Measurements from ENCODE around the gene ATP2A1. TPM values are rescaled to one million over a fixed set of nuclear protein-coding genes. Genes with fewer than 3 reads are reported as not detected.

Gene ATP2A1
- total and polyA plus RNA-seq, 2 experiments from 2014 or later, result 0.13 to 2.3 TPM

DNA sequence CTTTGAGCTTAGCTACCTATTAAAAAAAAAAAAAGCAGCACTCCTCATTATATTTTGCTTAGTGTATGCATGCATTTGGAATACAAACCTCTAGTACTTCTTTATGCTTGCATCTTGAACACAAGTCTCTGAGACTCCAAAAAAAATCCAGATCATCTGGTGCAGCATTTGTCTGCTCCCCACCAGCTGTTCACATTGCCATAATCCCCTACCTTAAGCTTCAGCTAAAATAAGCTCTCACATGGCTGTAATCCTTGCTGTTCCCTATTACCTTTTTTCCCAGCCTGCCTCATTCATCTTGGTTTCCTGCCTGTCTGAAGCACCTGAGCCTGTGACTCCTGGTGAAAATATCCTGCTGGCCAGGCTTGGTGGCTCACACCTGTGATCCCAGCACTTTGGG, 65.0 kb downstream of the ATP2A1 start:
- H3K4me1 ChIP-seq (ENCODE audit: insufficient read depth), result no peaks in the 10 kb centered on the region
- TF ChIP-seq EZH2 (IDR thresholded peaks at IDR 0.05; ENCODE audit: borderline replicate concordance) (no peak), EZH2phosphoT487 (IDR thresholded peaks at IDR 0.05; ENCODE audit: low read depth, severe bottlenecking, unreplicated experiment) (no peak)
- TF ChIP-seq, protein P1, sequence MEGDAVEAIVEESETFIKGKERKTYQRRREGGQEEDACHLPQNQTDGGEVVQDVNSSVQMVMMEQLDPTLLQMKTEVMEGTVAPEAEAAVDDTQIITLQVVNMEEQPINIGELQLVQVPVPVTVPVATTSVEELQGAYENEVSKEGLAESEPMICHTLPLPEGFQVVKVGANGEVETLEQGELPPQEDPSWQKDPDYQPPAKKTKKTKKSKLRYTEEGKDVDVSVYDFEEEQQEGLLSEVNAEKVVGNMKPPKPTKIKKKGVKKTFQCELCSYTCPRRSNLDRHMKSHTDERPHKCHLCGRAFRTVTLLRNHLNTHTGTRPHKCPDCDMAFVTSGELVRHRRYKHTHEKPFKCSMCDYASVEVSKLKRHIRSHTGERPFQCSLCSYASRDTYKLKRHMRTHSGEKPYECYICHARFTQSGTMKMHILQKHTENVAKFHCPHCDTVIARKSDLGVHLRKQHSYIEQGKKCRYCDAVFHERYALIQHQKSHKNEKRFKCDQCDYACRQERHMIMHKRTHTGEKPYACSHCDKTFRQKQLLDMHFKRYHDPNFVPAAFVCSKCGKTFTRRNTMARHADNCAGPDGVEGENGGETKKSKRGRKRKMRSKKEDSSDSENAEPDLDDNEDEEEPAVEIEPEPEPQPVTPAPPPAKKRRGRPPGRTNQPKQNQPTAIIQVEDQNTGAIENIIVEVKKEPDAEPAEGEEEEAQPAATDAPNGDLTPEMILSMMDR (IDR thresholded peaks at IDR 0.05; ENCODE audit: poor library complexity), result no peak
- no peak overlapping the region for H3K4me2 ChIP-seq
- no peaks in the 10 kb centered on the region for H3K36me3 ChIP-seq (replicated peaks; ENCODE audit: insufficient read depth, low read depth)
- H3K4me3 ChIP-seq, result no peak overlapping the region
- no peak for DNase-seq (ENCODE audit: low spot score)
- H3K79me2 ChIP-seq, result no peaks in the 10 kb centered on the region
- no peaks in the 10 kb centered on the region for H3K27me3 ChIP-seq
- H3K27ac ChIP-seq, result no peak overlapping the region
- no peak overlapping the region for H2AFZ ChIP-seq
- H4K20me1 ChIP-seq (ENCODE audit: insufficient read depth, poor library complexity, severe bottlenecking), result no peaks in the 10 kb centered on the region
- H3K9me3 ChIP-seq (ENCODE audit: low read depth), result no peaks in the 10 kb centered on the region
- no peaks in the 10 kb centered on the region for H3K9me2 ChIP-seq (replicated peaks; ENCODE audit: insufficient read depth)

DNA sequence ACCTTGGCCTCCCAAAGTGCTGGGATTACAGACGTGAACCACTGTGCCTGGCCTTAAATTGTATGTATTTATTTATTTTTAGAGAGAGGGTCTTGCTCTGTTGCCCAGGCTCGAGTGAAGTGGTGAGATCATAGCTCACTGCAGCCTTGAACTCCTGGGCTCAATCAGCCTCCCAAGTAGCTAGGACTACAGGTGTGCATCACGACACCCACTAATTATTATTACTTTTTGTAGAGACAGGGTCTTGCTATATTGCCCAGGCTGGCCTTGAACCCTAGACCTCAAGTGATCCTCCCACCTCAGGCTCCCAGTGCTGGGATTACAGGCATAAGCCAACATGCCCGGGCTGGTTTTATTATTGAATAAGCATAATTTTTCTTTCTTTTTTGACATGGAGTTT, 68.4 kb downstream of the ATP2A1 start:
- Histone ChIP-seq H3K79me2 (peaks cover 5% of the 10 kb centered on the region), H3K4me3 (no peak overlapping the region), H3K4me1 (ENCODE audit: insufficient read depth) (peaks cover 2% of the 10 kb centered on the region), H2AFZ (no peak overlapping the region), H3K4me2 (no peak overlapping the region), H3K9me3 (ENCODE audit: low read depth) (no peaks in the 10 kb centered on the region), H3K9me2 (replicated peaks; ENCODE audit: insufficient read depth) (no peaks in the 10 kb centered on the region), H3K36me3 (replicated peaks; ENCODE audit: insufficient read depth, low read depth) (no peaks in the 10 kb centered on the region), H3K27me3 (no peaks in the 10 kb centered on the region), H4K20me1 (ENCODE audit: insufficient read depth, poor library complexity, severe bottlenecking) (no peaks in the 10 kb centered on the region), H3K27ac (no peak overlapping the region)
- TF ChIP-seq EZH2 (IDR thresholded peaks at IDR 0.05; ENCODE audit: borderline replicate concordance) (no peak), EZH2phosphoT487 (IDR thresholded peaks at IDR 0.05; ENCODE audit: low read depth, severe bottlenecking, unreplicated experiment) (no peak)
- TF ChIP-seq, protein P1 (IDR thresholded peaks at IDR 0.05; ENCODE audit: poor library complexity), result no peak
- DNase-seq (ENCODE audit: low spot score), result no peak
- 86% methylated on average over 4 of the region's 4 CpGs for WGBS (ENCODE audit: low lambda C conversion rate, missing lambda C conversion rate)

DNA sequence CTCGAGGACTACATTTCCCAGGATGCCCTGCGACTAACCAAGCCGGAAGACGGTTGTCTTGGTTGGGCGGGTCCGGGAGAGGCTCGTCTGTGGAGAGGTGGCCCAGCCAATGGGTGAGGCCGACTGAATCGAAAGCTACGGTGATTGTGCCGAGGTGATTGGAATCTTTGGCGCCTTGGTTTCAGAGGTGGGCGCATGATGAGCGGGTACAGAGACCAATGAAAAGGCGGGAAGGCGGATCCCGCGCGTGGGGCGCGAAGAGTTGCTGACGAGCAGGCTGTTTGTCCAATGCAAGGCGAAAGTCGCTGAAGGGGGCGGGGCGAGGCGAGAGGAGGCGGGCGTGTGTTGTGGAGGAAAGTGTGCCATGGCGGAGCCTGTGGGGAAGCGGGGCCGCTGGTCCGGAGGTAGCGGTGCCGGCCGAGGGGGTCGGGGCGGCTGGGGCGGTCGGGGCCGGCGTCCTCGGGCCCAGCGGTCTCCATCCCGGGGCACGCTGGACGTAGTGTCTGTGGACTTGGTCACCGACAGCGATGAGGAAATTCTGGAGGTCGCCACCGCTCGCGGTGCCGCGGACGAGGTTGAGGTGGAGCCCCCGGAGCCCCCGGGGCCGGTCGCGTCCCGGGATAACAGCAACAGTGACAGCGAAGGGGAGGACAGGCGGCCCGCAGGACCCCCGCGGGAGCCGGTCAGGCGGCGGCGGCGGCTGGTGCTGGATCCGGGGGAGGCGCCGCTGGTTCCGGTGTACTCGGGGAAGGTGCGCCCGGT, 72.5 kb downstream of the ATP2A1 start, which contains the start of gene NFATC2IP:
TSS of gene NFATC2IP (plus strand) at position 290 of the 762 bp plus-strand sequence. CDS start at position 365, 75 bp downstream.
- no peaks in the 10 kb centered on the region for H3K36me3 ChIP-seq (replicated peaks; ENCODE audit: insufficient read depth, low read depth)
- H3K27ac ChIP-seq, result peak within 1 kb of the TSS; percentile 59
- no peaks in the 10 kb centered on the region for H3K9me2 ChIP-seq (replicated peaks; ENCODE audit: insufficient read depth)
- peak within 1 kb of the TSS; percentile 96 for H3K4me2 ChIP-seq
- no peaks in the 10 kb centered on the region for H4K20me1 ChIP-seq (ENCODE audit: insufficient read depth, poor library complexity, severe bottlenecking)
- no peaks in the 10 kb centered on the region for H3K9me3 ChIP-seq (ENCODE audit: low read depth)
- no peak for TF ChIP-seq EZH2phosphoT487 (IDR thresholded peaks at IDR 0.05; ENCODE audit: low read depth, severe bottlenecking, unreplicated experiment)
- no peak for TF ChIP-seq EZH2 (IDR thresholded peaks at IDR 0.05; ENCODE audit: borderline replicate concordance)
- TF ChIP-seq, protein P1 (IDR thresholded peaks at IDR 0.05; ENCODE audit: poor library complexity), result no peak
- DNase-seq (ENCODE audit: low spot score), result peak; percentile 99
- H2AFZ ChIP-seq, result peak within 1 kb of the TSS; percentile 65
- H3K27me3 ChIP-seq, result no peaks in the 10 kb centered on the region
- peaks cover 9% of the 10 kb centered on the region for H3K4me1 ChIP-seq (ENCODE audit: insufficient read depth)
- WGBS (ENCODE audit: low lambda C conversion rate, missing lambda C conversion rate), result 2% methylated on average over 52 of the region's 79 CpGs
- H3K79me2 ChIP-seq, result peaks cover 26% of the 10 kb centered on the region
- H3K4me3 ChIP-seq, result peak within 1 kb of the TSS; percentile 97
